PC-9 (cell line): ENCODE data around the gene UNC13B.

Experiments
- CTCF ChIP-seq: fragments of 200-600 bp; sonication (generic); conservative IDR thresholded peaks from 2 replicates; pipeline ENCODE4 v1.6.1; 2017; ENCODE audit warnings: mixed run types, antibody characterized with exemption, mild to moderate bottlenecking, moderate library complexity
- EZH2 ChIP-seq: fragments of 200-600 bp; sonication (generic); IDR thresholded peaks from 2 replicates; pipeline ENCODE4 v1.8.0; 2017; ENCODE audit warnings: antibody characterized with exemption, low read depth

GRCh38 chr9:35232867-35233544 is 71.2 kb downstream of the UNC13B start:
- TF ChIP-seq EZH2, result no peak
- TF ChIP-seq CTCF, result no peak
